HUES64 (cell line): ENCODE data around the gene CGNL1.

ENCODE experiments used
- H3K27ac ChIP-seq: 2 replicates; pipeline ENCODE4 v1.7.0; 2013; ENCODE audit warnings: low read depth, low read length, inconsistent platforms
- H3K27me3 ChIP-seq: 2 replicates; pipeline ENCODE4 v1.6.1; 2013; ENCODE audit warnings: mild to moderate bottlenecking, low read length; ENCODE audit not compliant: insufficient read depth
- H3K36me3 ChIP-seq: 2 replicates; pipeline ENCODE4 v1.6.1; 2013; ENCODE audit warnings: mild to moderate bottlenecking, low read length; ENCODE audit not compliant: insufficient read depth
- H3K4me1 ChIP-seq: 2 replicates; pipeline ENCODE4 v1.6.1; 2013; ENCODE audit warnings: mild to moderate bottlenecking, low read length, moderate library complexity; ENCODE audit not compliant: insufficient read depth
- H3K4me3 ChIP-seq: 2 replicates; pipeline ENCODE4 v1.5.1; 2013; ENCODE audit warnings: mild to moderate bottlenecking, low read length, moderate library complexity
- H3K9ac ChIP-seq: 2 replicates; pipeline ENCODE4 v1.6.1; 2013; ENCODE audit warnings: mild to moderate bottlenecking, low read depth, low read length
- H3K9me3 ChIP-seq: 2 replicates; pipeline ENCODE4 v1.6.1; 2013; ENCODE audit warnings: low read depth, low read length; ENCODE audit not compliant: insufficient read depth
- WGBS: fragments of 150-250, 120-280 bp; methylation state at CpG from one replicate; pipeline ENCODE4 v1.1.7; 2013; ENCODE audit warnings: missing lambda C conversion rate; 5-methylcytosine and 5-hydroxymethylcytosine counted together

The CGNL1 gene

GRCh38 chr15:57557267-57557666 lies 181.0 kb downstream of the CGNL1 start:
- peaks cover 18% of the 10 kb centered on the region; the same call in 1 of the 2 replicates for H3K4me1 ChIP-seq
- H3K9me3 ChIP-seq = no peaks in the 10 kb centered on the region
- 88% methylated on average over 3 of the region's 3 CpGs for WGBS
- no peak overlapping the region for H3K4me3 ChIP-seq
- H3K36me3 ChIP-seq = no peaks in the 10 kb centered on the region
- H3K9ac ChIP-seq = no peak overlapping the region
- H3K27me3 ChIP-seq = no peaks in the 10 kb centered on the region
- H3K27ac ChIP-seq = no peak overlapping the region

GRCh38 chr15:57557810-57558209 lies 181.5 kb downstream of the CGNL1 start:
- 91% methylated on average over 6 of the region's 6 CpGs for WGBS
- no peak overlapping the region for H3K27ac ChIP-seq
- H3K4me1 ChIP-seq = peaks cover 13% of the 10 kb centered on the region; the same call in 1 of the 2 replicates
- no peak overlapping the region for H3K4me3 ChIP-seq
- no peak overlapping the region for H3K9ac ChIP-seq
- no peaks in the 10 kb centered on the region for H3K27me3 ChIP-seq
- H3K9me3 ChIP-seq = no peaks in the 10 kb centered on the region
- H3K36me3 ChIP-seq = no peaks in the 10 kb centered on the region

GRCh38 chr15:57559875-57560274 lies 183.6 kb downstream of the CGNL1 start:
- 23% methylated on average over 5 of the region's 5 CpGs for WGBS
- no peaks in the 10 kb centered on the region for H3K36me3 ChIP-seq
- no peaks in the 10 kb centered on the region for H3K9me3 ChIP-seq
- H3K9ac ChIP-seq = no peak overlapping the region
- no peaks in the 10 kb centered on the region for H3K27me3 ChIP-seq
- H3K4me3 ChIP-seq = no peak overlapping the region
- no peak overlapping the region for H3K27ac ChIP-seq
- 0 out of 2 replicates have a peak, but pooled peaks cover 5% of the 10 kb centered on the region for H3K4me1 ChIP-seq

- H3K9ac ChIP-seq = no peak overlapping the region
- no peaks in the 10 kb centered on the region for H3K27me3 ChIP-seq
- H3K4me1 ChIP-seq = 0 out of 2 replicates have a peak, but pooled peaks cover 3% of the 10 kb centered on the region
- no peaks in the 10 kb centered on the region for H3K36me3 ChIP-seq
- no peak overlapping the region for H3K4me3 ChIP-seq
- H3K27ac ChIP-seq = no peak overlapping the region
- WGBS = 77% methylated on average over 5 of the region's 9 CpGs
- H3K9me3 ChIP-seq = no peaks in the 10 kb centered on the region
Measured at GRCh38 chr15:57561041-57561711, 184.9 kb downstream of the CGNL1 start.

- no peaks in the 10 kb centered on the region for H3K9me3 ChIP-seq
- H3K36me3 ChIP-seq = no peaks in the 10 kb centered on the region
- no peak overlapping the region for H3K27ac ChIP-seq
- H3K4me3 ChIP-seq = no peak overlapping the region
- H3K9ac ChIP-seq = no peak overlapping the region
- 0 out of 2 replicates have a peak, but pooled peaks cover 3% of the 10 kb centered on the region for H3K4me1 ChIP-seq
- 88% methylated on average over 11 of the region's 11 CpGs for WGBS
- H3K27me3 ChIP-seq = no peaks in the 10 kb centered on the region
Measured at GRCh38 chr15:57562196-57562769, 186.0 kb downstream of the CGNL1 start.

GRCh38 chr15:57563416-57563815 lies 187.1 kb downstream of the CGNL1 start:
- 91% methylated on average over 3 of the region's 6 CpGs for WGBS
- no peaks in the 10 kb centered on the region for H3K27me3 ChIP-seq
- H3K4me1 ChIP-seq = 0 out of 2 replicates have a peak, but pooled peaks cover 3% of the 10 kb centered on the region
- no peak overlapping the region for H3K9ac ChIP-seq
- no peaks in the 10 kb centered on the region for H3K9me3 ChIP-seq
- no peak overlapping the region for H3K4me3 ChIP-seq
- no peak overlapping the region for H3K27ac ChIP-seq
- H3K36me3 ChIP-seq = no peaks in the 10 kb centered on the region

- H3K4me3 ChIP-seq = no peak overlapping the region
- no peak overlapping the region for H3K9ac ChIP-seq
- H3K27me3 ChIP-seq = no peaks in the 10 kb centered on the region
- H3K4me1 ChIP-seq = 0 out of 2 replicates have a peak, but pooled peaks cover 3% of the 10 kb centered on the region
- no peaks in the 10 kb centered on the region for H3K9me3 ChIP-seq
- no peak overlapping the region for H3K27ac ChIP-seq
- no peaks in the 10 kb centered on the region for H3K36me3 ChIP-seq
- 74% methylated on average over 10 of the region's 10 CpGs for WGBS
Measured at GRCh38 chr15:57565311-57565710, 189.0 kb downstream of the CGNL1 start.

- no peaks in the 10 kb centered on the region for H3K9me3 ChIP-seq
- 94% methylated on average over 4 of the region's 4 CpGs for WGBS
- H3K36me3 ChIP-seq = no peaks in the 10 kb centered on the region
- H3K27me3 ChIP-seq = no peaks in the 10 kb centered on the region
- H3K4me1 ChIP-seq = 0 out of 2 replicates have a peak, but pooled peaks cover 3% of the 10 kb centered on the region
- H3K27ac ChIP-seq = no peak overlapping the region
- no peak overlapping the region for H3K4me3 ChIP-seq
- H3K9ac ChIP-seq = no peak overlapping the region
Measured at GRCh38 chr15:57566834-57567233, 190.5 kb downstream of the CGNL1 start.

- Histone ChIP-seq H3K4me1 (0 out of 2 replicates have a peak, but pooled peaks cover 3% of the 10 kb centered on the region), H3K36me3 (no peaks in the 10 kb centered on the region), H3K9ac (no peak overlapping the region), H3K9me3 (no peaks in the 10 kb centered on the region), H3K27ac (no peak overlapping the region), H3K27me3 (no peaks in the 10 kb centered on the region), H3K4me3 (no peak overlapping the region)
- WGBS = 90% methylated on average over 3 of the region's 3 CpGs
Measured at GRCh38 chr15:57567891-57568290, 191.6 kb downstream of the CGNL1 start.

GRCh38 chr15:57568299-57568698 lies 192.0 kb downstream of the CGNL1 start:
- Histone ChIP-seq H3K4me3 (no peak overlapping the region), H3K4me1 (0 out of 2 replicates have a peak, but pooled peaks cover 3% of the 10 kb centered on the region)
- 86% methylated on average over 1 of the region's 2 CpGs for WGBS

GRCh38 chr15:57570340-57570739 lies 194.0 kb downstream of the CGNL1 start:
- Histone ChIP-seq H3K9ac (no peak overlapping the region), H3K27ac (no peak overlapping the region), H3K36me3 (no peaks in the 10 kb centered on the region), H3K27me3 (no peaks in the 10 kb centered on the region), H3K4me3 (no peak overlapping the region), H3K4me1 (0 out of 2 replicates have a peak, but pooled peaks cover 2% of the 10 kb centered on the region), H3K9me3 (no peaks in the 10 kb centered on the region)
- WGBS = 63% methylated on average over 1 of the region's 2 CpGs

More at GRCh38 chr15:57568299-57568698, 192.0 kb downstream of the CGNL1 start:
- H3K36me3 ChIP-seq = no peaks in the 10 kb centered on the region
- no peak overlapping the region for H3K9ac ChIP-seq
- no peaks in the 10 kb centered on the region for H3K27me3 ChIP-seq
- no peaks in the 10 kb centered on the region for H3K9me3 ChIP-seq
- no peak overlapping the region for H3K27ac ChIP-seq
